Measurements from ENCODE around the gene PARVA. TPM values are rescaled to one million over a fixed set of nuclear protein-coding genes. Genes with fewer than 3 reads are reported as not detected.

PARVA gene
- total and polyA plus RNA-seq, 2 of the 8 experiments (the other 6 are each of a cell fraction or from before 2014, with no cell fraction given): 3.1 to 13.5 TPM

- no peak for FAIRE-seq
- 91% methylated on average over 3 of the region's 3 CpGs; no CpG with 5 or more reads in 1 of the 2 experiments for WGBS, 2 experiments (ENCODE audit: extremely low coverage in 1 of 2, insufficient coverage in 1 of 2, insufficient read length in 1 of 2, insufficient replicate concordance in 2 of 2, low coverage in 1 of 2, low lambda C conversion rate in 2 of 2, missing lambda C conversion rate in 1 of 2)
Observed at GRCh38 chr11:12435264-12435663, 57.9 kb downstream of the PARVA start.

More at GRCh38 chr11:12435264-12435663, 57.9 kb downstream of the PARVA start:
- Histone ChIP-seq H3K9ac (replicated peaks in 1 of 4; ENCODE audit: extremely low read depth in 1 of 4, low read depth in 3 of 4, low read length in 3 of 4) (no peak overlapping the region), H3K23ac (ENCODE audit: insufficient read length) (no peak overlapping the region), H2AK5ac (ENCODE audit: low read depth, low read length) (no peak overlapping the region), H3K4me1 (replicated peaks in 1 of 4; ENCODE audit: control insufficient read depth in 3 of 4, insufficient read depth in 4 of 4, low read length in 3 of 4) (peaks cover 0 to 3% (median 2%) of the 10 kb centered on the region in 4 experiments; a peak in 2 of 7 replicates), H2BK20ac (ENCODE audit: low read length) (no peak overlapping the region), H3K4me3 (ENCODE audit: extremely low read depth in 1 of 4, insufficient read depth in 2 of 4, low read depth in 3 of 4, low read length in 4 of 4) (no peak overlapping the region), H4K20me1 (replicated peaks in 1 of 2; ENCODE audit: control insufficient read depth in 1 of 2, insufficient read depth in 2 of 2, low read length in 2 of 2) (no peaks in the 10 kb centered on the region), H3K23me2 (ENCODE audit: low read depth, low read length) (no peaks in the 10 kb centered on the region; the same call in 1 of the 2 replicates), H3K4me2 (ENCODE audit: insufficient read depth in 1 of 2, low read depth in 2 of 2, low read length in 2 of 2) (no peak overlapping the region), H2BK12ac (ENCODE audit: low read depth, low read length) (no peak overlapping the region), H3K56ac (replicated peaks; ENCODE audit: insufficient read length, low read depth, low read length) (no peak overlapping the region), H2AFZ (ENCODE audit: low read length) (no peak overlapping the region), H3K79me2 (ENCODE audit: control insufficient read depth in 1 of 2, insufficient read depth in 2 of 2, low read length in 2 of 2) (no peaks in the 10 kb centered on the region), H3K79me1 (ENCODE audit: low read depth, low read length) (no peaks in the 10 kb centered on the region), H2BK15ac (ENCODE audit: low read length) (no peak overlapping the region), H2BK5ac (ENCODE audit: low read depth, low read length) (no peak overlapping the region), H3K14ac (ENCODE audit: insufficient read length) (no peak overlapping the region), H4K8ac (ENCODE audit: extremely low read depth, insufficient read depth, low read length) (no peak overlapping the region), H3K27me3 (replicated peaks in 1 of 4; ENCODE audit: control insufficient read depth in 3 of 4, extremely low read depth in 1 of 4, insufficient read depth in 3 of 4, low read length in 3 of 4) (no peaks in the 10 kb centered on the region), H3K36me3 (ENCODE audit: control insufficient read depth in 2 of 4, insufficient read depth in 4 of 4, low read length in 3 of 4) (no peaks in the 10 kb centered on the region), H4K91ac (replicated peaks; ENCODE audit: insufficient read length, low read length) (no peak overlapping the region), H4K5ac (ENCODE audit: insufficient read length, low read depth, low read length) (no peak overlapping the region), H2BK120ac (replicated peaks; ENCODE audit: low read depth, low read length) (no peak overlapping the region), H3K4ac (replicated peaks; ENCODE audit: insufficient read length, low read depth, low read length) (no peak overlapping the region), H3K18ac (ENCODE audit: extremely low read depth, low read length) (no peak overlapping the region), H3K9me3 (ENCODE audit: insufficient read depth in 2 of 2, low read depth in 1 of 2, low read length in 1 of 2) (no peaks in the 10 kb centered on the region), H3K27ac (ENCODE audit: low read depth, low read length) (no peak overlapping the region)
- POLR2A ChIA-PET (ENCODE audit: partially characterized antibody): no interaction called here
- DNase-seq (ENCODE audit: low read depth in 1 of 2, low spot score in 2 of 2): no peak
- CTCF ChIA-PET (ENCODE audit: partially characterized antibody): interaction anchor here (1.0 to 1.4 kb wide), 2 partner anchors 9 to 104 kb away, joined by 3 read pairs; no protein-coding TSS in a partner anchor
- TF ChIP-seq PHF8 (conservative IDR thresholded peaks at IDR 0.05; ENCODE audit: low read depth, low read length): no peak
- no peak for TF ChIP-seq ATF3 (IDR thresholded peaks at IDR 0.05; ENCODE audit: insufficient read depth, low read depth, low read length)
- no peak for TF ChIP-seq RBBP5 (IDR thresholded peaks at IDR 0.05; ENCODE audit: borderline replicate concordance, low read depth, low read length)
- no peak for TF ChIP-seq CBX5 (IDR thresholded peaks at IDR 0.05; ENCODE audit: low read depth, low read length)
- TF ChIP-seq TAF7 (optimal IDR thresholded peaks at IDR 0.05; ENCODE audit: borderline replicate concordance, low read depth, low read length): no peak
- no peak for TF ChIP-seq TBP (IDR thresholded peaks at IDR 0.05; ENCODE audit: low read depth, low read length)
- TF ChIP-seq RFX5 (IDR thresholded peaks at IDR 0.05; ENCODE audit: borderline replicate concordance, low read depth, low read length): no peak
- TF ChIP-seq HDAC6 (IDR thresholded peaks at IDR 0.05; ENCODE audit: low read depth, low read length): no peak
- TF ChIP-seq USF2 (IDR thresholded peaks at IDR 0.05; ENCODE audit: low read length): no peak
- TF ChIP-seq CREB1 (IDR thresholded peaks at IDR 0.05): no peak
- TF ChIP-seq SAP30 (IDR thresholded peaks at IDR 0.05; ENCODE audit: insufficient read depth, insufficient replicate concordance, low read length): no peak
- TF ChIP-seq ASH2L (IDR thresholded peaks at IDR 0.05; ENCODE audit: low read length): no peak

Data from H1 (cell line).